HCT116 (cell line): ENCODE results near the gene NFKB2.

Experiments used
- CBX3 ChIP-seq: IDR thresholded peaks from 2 replicates; pipeline ENCODE4 v1.6.1; 2012; ENCODE audit warnings: low read depth
- CEBPB ChIP-seq: IDR thresholded peaks from 2 replicates; pipeline ENCODE4 v1.6.1; 2012; ENCODE audit warnings: low read depth
- EZH2 ChIP-seq: fragments of 200-600 bp; sonication (generic); IDR thresholded peaks from 2 replicates; pipeline ENCODE4 v1.6.1; 2017; ENCODE audit warnings: antibody characterized with exemption, mixed run types
- EZH2phosphoT487 ChIP-seq: fragments of 200-600 bp; IDR thresholded peaks from 2 replicates; pipeline ENCODE4 v1.6.1; 2018; ENCODE audit warnings: antibody characterized with exemption, borderline replicate concordance
- JUND ChIP-seq: IDR thresholded peaks from 2 replicates; pipeline ENCODE4 v1.6.1; 2012
- POLR2A ChIP-seq: IDR thresholded peaks from 2 replicates; pipeline ENCODE4 v1.7.0; 2011; ENCODE audit warnings: borderline replicate concordance; ENCODE audit not compliant: insufficient read depth, insufficient read length; ENCODE audit errors: extremely low read depth
- RAD21 ChIP-seq: IDR thresholded peaks from 2 replicates; pipeline ENCODE4 v1.6.1; 2012; ENCODE audit warnings: low read depth, mild to moderate bottlenecking
- TCF7L2 ChIP-seq: IDR thresholded peaks from 2 replicates; pipeline ENCODE4 v1.7.0; 2011; ENCODE audit warnings: borderline replicate concordance, inconsistent platforms; ENCODE audit not compliant: insufficient read depth, insufficient read length; ENCODE audit errors: extremely low read depth
- YY1 ChIP-seq: IDR thresholded peaks from 2 replicates; pipeline ENCODE4 v1.6.1; 2011; ENCODE audit warnings: low read length, low read depth, moderate library complexity, mild to moderate bottlenecking; ENCODE audit not compliant: insufficient replicate concordance; ENCODE audit errors: extremely low read depth
- ZFX ChIP-seq: fragments of 450-650 bp; IDR thresholded peaks from 2 replicates; pipeline ENCODE4 v1.6.1; 2017
- ZNF274 ChIP-seq: fragments of 200-500 bp; sonication (Bioruptor generic); IDR thresholded peaks from 2 replicates; pipeline ENCODE4 v1.6.1; 2014; ENCODE audit warnings: mild to moderate bottlenecking, low read depth, low read length, inconsistent platforms
- TF ChIP-seq, protein P1 (sequence below), 3 experiments: fragments of 200-600 bp in 1 of 3; sonication (generic) in 1 of 3; IDR thresholded peaks in 2 of 3; conservative IDR thresholded peaks in 1 of 3; 2 replicates each; pipeline ENCODE4 v1.5.1; 2012 to 2017; ENCODE audit warnings: low read depth in 2 of 3, low read length in 2 of 3, antibody characterized with exemption in 1 of 3, borderline replicate concordance in 1 of 3, control low read depth in 1 of 3, mild to moderate bottlenecking in 1 of 3, mixed read lengths in 1 of 3, mixed run types in 1 of 3, moderate library complexity in 1 of 3; ENCODE audit not compliant: insufficient read depth in 1 of 3
- TF ChIP-seq, protein P2 (sequence below): IDR thresholded peaks from 2 replicates; pipeline ENCODE4 v1.6.1; 2012
- TF ChIP-seq, protein P3 (sequence below): IDR thresholded peaks from 2 replicates; pipeline ENCODE4 v1.6.1; 2012; ENCODE audit warnings: low read depth

DNA sequence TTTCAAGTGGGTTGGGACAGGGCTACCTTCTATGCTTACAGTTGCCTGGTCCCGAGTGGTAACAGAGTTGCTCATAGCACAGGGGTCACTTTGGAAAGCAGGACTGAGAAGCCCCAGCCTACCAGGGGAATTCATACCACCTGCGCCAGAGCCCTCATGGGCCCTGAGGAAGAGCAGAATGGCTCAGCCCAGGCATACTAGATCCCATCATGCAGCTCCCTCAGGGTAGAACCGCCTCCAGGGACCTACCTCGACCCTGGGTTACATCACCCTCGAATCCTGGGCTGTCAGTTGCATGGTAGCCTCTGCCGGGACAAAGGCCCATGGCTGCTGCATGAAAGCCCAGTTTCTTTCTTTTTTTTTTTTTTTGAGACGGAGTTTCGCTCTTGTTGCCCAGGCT is 34.0 kb downstream of the NFKB2 start:
- TF ChIP-seq, protein P1, sequence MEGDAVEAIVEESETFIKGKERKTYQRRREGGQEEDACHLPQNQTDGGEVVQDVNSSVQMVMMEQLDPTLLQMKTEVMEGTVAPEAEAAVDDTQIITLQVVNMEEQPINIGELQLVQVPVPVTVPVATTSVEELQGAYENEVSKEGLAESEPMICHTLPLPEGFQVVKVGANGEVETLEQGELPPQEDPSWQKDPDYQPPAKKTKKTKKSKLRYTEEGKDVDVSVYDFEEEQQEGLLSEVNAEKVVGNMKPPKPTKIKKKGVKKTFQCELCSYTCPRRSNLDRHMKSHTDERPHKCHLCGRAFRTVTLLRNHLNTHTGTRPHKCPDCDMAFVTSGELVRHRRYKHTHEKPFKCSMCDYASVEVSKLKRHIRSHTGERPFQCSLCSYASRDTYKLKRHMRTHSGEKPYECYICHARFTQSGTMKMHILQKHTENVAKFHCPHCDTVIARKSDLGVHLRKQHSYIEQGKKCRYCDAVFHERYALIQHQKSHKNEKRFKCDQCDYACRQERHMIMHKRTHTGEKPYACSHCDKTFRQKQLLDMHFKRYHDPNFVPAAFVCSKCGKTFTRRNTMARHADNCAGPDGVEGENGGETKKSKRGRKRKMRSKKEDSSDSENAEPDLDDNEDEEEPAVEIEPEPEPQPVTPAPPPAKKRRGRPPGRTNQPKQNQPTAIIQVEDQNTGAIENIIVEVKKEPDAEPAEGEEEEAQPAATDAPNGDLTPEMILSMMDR (IDR thresholded peaks at IDR 0.05 in 2 of 3, conservative IDR thresholded peaks at IDR 0.05 in 1 of 3; ENCODE audit: borderline replicate concordance in 1 of 3, insufficient read depth in 1 of 3, low read depth in 2 of 3, low read length in 2 of 3), result no peak
- TF ChIP-seq RAD21 (no peak), YY1 (no peak), CBX3 (no peak), ZNF274 (no peak), EZH2 (no peak), CEBPB (no peak), TCF7L2 (no peak), JUND (no peak), POLR2A (no peak), EZH2phosphoT487 (no peak), ZFX (no peak)
- TF ChIP-seq, protein P2, sequence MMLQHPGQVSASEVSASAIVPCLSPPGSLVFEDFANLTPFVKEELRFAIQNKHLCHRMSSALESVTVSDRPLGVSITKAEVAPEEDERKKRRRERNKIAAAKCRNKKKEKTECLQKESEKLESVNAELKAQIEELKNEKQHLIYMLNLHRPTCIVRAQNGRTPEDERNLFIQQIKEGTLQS, result no peak
- TF ChIP-seq, protein P3, sequence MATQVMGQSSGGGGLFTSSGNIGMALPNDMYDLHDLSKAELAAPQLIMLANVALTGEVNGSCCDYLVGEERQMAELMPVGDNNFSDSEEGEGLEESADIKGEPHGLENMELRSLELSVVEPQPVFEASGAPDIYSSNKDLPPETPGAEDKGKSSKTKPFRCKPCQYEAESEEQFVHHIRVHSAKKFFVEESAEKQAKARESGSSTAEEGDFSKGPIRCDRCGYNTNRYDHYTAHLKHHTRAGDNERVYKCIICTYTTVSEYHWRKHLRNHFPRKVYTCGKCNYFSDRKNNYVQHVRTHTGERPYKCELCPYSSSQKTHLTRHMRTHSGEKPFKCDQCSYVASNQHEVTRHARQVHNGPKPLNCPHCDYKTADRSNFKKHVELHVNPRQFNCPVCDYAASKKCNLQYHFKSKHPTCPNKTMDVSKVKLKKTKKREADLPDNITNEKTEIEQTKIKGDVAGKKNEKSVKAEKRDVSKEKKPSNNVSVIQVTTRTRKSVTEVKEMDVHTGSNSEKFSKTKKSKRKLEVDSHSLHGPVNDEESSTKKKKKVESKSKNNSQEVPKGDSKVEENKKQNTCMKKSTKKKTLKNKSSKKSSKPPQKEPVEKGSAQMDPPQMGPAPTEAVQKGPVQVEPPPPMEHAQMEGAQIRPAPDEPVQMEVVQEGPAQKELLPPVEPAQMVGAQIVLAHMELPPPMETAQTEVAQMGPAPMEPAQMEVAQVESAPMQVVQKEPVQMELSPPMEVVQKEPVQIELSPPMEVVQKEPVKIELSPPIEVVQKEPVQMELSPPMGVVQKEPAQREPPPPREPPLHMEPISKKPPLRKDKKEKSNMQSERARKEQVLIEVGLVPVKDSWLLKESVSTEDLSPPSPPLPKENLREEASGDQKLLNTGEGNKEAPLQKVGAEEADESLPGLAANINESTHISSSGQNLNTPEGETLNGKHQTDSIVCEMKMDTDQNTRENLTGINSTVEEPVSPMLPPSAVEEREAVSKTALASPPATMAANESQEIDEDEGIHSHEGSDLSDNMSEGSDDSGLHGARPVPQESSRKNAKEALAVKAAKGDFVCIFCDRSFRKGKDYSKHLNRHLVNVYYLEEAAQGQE, result no peak
